GM10266 (cell line): ENCODE results near the gene FBLN1.

Experiments
- DNase-seq: peaks from one replicate; pipeline ENCODE4 v3.0.0; 2012; ENCODE audit errors: extremely low spot score
- CTCF ChIP-seq: IDR thresholded peaks from 2 replicates; pipeline ENCODE4 v1.5.1; 2012; ENCODE audit warnings: mild to moderate bottlenecking, low read depth; ENCODE audit not compliant: control insufficient read depth, insufficient read depth; ENCODE audit errors: missing control alignments

FBLN1 gene

GRCh38 chr22:45575173-45575572, 72.5 kb downstream of the FBLN1 start:
- TF ChIP-seq CTCF = no peak
- no peak for DNase-seq

- no peak for DNase-seq
- TF ChIP-seq CTCF = no peak
Observed at GRCh38 chr22:45575607-45576272, 73.1 kb downstream of the FBLN1 start.

- TF ChIP-seq CTCF = no peak
Observed at GRCh38 chr22:45576273-45576625, 73.6 kb downstream of the FBLN1 start.

GRCh38 chr22:45576730-45577464, 74.2 kb downstream of the FBLN1 start:
- DNase-seq = no peak
- no peak for TF ChIP-seq CTCF

More at GRCh38 chr22:45576273-45576625, 73.6 kb downstream of the FBLN1 start:
- no peak for DNase-seq

GRCh38 chr22:45577746-45578523, 75.3 kb downstream of the FBLN1 start:
- DNase-seq = peak; percentile 77
- TF ChIP-seq CTCF = peak; percentile 97

GRCh38 chr22:45578524-45579147, 76.0 kb downstream of the FBLN1 start:
- DNase-seq = no peak

More at GRCh38 chr22:45578524-45579147, 76.0 kb downstream of the FBLN1 start:
- no peak for TF ChIP-seq CTCF
